Fibroblast of lung (primary cell): ENCODE measurements around the gene LRRC18. TPM values are rescaled to one million over a fixed set of nuclear protein-coding genes. Genes with fewer than 3 reads are reported as not detected.

Source experiments
- DNase-seq, 2 donors: peaks; one replicate each; pipeline versions ENCODE4 v3.0.0 to v3.0.0-alpha.2; 2010; ENCODE audit warnings: low read depth in 2 of 2
- H2AFZ ChIP-seq: 2 replicates; pipeline ENCODE4 v1.5.1; 2012; ENCODE audit warnings: low read length, control low read depth, inconsistent platforms
- H3K27ac ChIP-seq: 2 replicates; pipeline ENCODE4 v1.5.1; 2011; ENCODE audit warnings: low read length, control low read depth; ENCODE audit not compliant: insufficient read depth
- H3K27me3 ChIP-seq: 2 replicates; pipeline ENCODE4 v1.5.1; 2011; ENCODE audit warnings: mild to moderate bottlenecking, low read length; ENCODE audit not compliant: control insufficient read depth, insufficient read depth
- H3K36me3 ChIP-seq: 2 replicates; pipeline ENCODE4 v1.5.1; 2011; ENCODE audit warnings: low read length; ENCODE audit not compliant: control insufficient read depth, insufficient read depth
- H3K4me1 ChIP-seq: 2 replicates; pipeline ENCODE4 v1.5.1; 2011; ENCODE audit warnings: low read length; ENCODE audit not compliant: control insufficient read depth, insufficient read depth; ENCODE audit errors: extremely low read depth
- H3K4me2 ChIP-seq: 2 replicates; pipeline ENCODE4 v1.5.1; 2011; ENCODE audit warnings: low read length, control low read depth; ENCODE audit not compliant: insufficient read depth; ENCODE audit errors: extremely low read depth
- H3K4me3 ChIP-seq, 4 experiments: fragments of 200-600 bp in 1 of 4; sonication (generic) in 1 of 4; replicated peaks in 1 of 4; 2 replicates each; pipeline ENCODE4 v1.5.1; 2011 to 2016; ENCODE audit warnings: low read length in 4 of 4, low read depth in 3 of 4, mild to moderate bottlenecking in 3 of 4, control low read depth in 2 of 4, inconsistent platforms in 1 of 4, mixed read lengths in 1 of 4; ENCODE audit not compliant: insufficient read depth in 1 of 4; ENCODE audit errors: control extremely low read depth in 1 of 4
- H3K79me2 ChIP-seq: 2 replicates; pipeline ENCODE4 v1.5.1; 2012; ENCODE audit warnings: mild to moderate bottlenecking, low read length, inconsistent platforms; ENCODE audit not compliant: control insufficient read depth, insufficient read depth
- H3K9ac ChIP-seq: 2 replicates; pipeline ENCODE4 v1.5.1; 2011; ENCODE audit warnings: mild to moderate bottlenecking, low read length, control low read depth; ENCODE audit not compliant: insufficient read depth
- H3K9me3 ChIP-seq: 2 replicates; pipeline ENCODE4 v1.5.1; 2012; ENCODE audit warnings: low read depth, low read length; ENCODE audit not compliant: control insufficient read depth, insufficient read depth
- H4K20me1 ChIP-seq: 2 replicates; pipeline ENCODE4 v1.5.1; 2011; ENCODE audit warnings: low read length; ENCODE audit not compliant: control insufficient read depth, insufficient read depth; ENCODE audit errors: extremely low read depth
- EZH2 ChIP-seq: IDR thresholded peaks from 2 replicates; pipeline ENCODE4 v1.5.1; 2012; ENCODE audit warnings: low read length, control low read depth, mild to moderate bottlenecking; ENCODE audit errors: missing control alignments
- polyA plus RNA-seq, 2 donors: library from polyadenylated mRNA; depleted of rRNA in 1 of 2; stranded (reverse) in 1 of 2; unstranded in 1 of 2; fragments of >200 nt; gene quantifications; 2 replicates each; pipeline ENCODE4 v1.2.1, GENCODE V29; 2011 to 2012; ENCODE audit warnings: missing spikeins in 1 of 2
- total RNA-seq: library from RNA; depleted of rRNA; stranded (reverse); fragments of >200 nt; gene quantifications from 2 replicates; pipeline ENCODE4 v1.2.1, GENCODE V29; 2014
- TF ChIP-seq, protein P1 (sequence below), 2 donors: IDR thresholded peaks in 1 of 2; conservative IDR thresholded peaks in 1 of 2; 1 replicate in 1 of 2; 2 replicates in 1 of 2; pipeline ENCODE4 v1.5.1; 2011 to 2012; ENCODE audit warnings: low read length in 2 of 2, control low read depth in 1 of 2, inconsistent platforms in 1 of 2, low read depth in 1 of 2, mild to moderate bottlenecking in 1 of 2

Gene LRRC18
- total and polyA plus RNA-seq, 2 donors (not counting 1 experiment from before 2014, with no cell fraction given) = 0.66 TPM; not detected in 1

DNA sequence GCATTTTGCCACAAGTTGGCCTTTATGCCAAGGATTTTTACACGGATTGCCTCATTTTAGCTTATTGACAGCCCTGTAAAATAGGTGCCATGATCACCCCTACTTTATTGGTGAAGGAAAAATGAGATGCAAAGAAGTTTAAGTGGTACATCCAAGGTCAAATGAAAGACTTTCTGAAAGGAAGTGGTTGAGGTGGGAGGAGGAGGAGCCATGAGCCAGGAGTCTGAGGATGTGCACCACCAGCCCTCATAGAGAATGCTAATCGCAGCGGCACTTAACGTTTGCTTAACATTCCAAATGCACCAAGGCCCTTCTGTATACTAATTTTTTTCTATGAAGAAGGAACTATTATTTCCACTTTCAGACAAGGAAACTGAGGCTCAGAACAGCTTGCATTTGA, 31.0 kb upstream of the LRRC18 start:
- no peaks in the 10 kb centered on the region for H3K27me3 ChIP-seq
- H4K20me1 ChIP-seq = no peaks in the 10 kb centered on the region
- no peaks in the 10 kb centered on the region for H3K79me2 ChIP-seq
- H3K9me3 ChIP-seq = no peaks in the 10 kb centered on the region
- H3K36me3 ChIP-seq = no peaks in the 10 kb centered on the region
- H2AFZ ChIP-seq = no peak overlapping the region
- no peaks in the 10 kb centered on the region for H3K4me1 ChIP-seq
- H3K27ac ChIP-seq = no peak overlapping the region
- H3K9ac ChIP-seq = no peak overlapping the region
- DNase-seq = no peak
- H3K4me2 ChIP-seq = no peak overlapping the region
- TF ChIP-seq EZH2 = no peak
- TF ChIP-seq, protein P1, sequence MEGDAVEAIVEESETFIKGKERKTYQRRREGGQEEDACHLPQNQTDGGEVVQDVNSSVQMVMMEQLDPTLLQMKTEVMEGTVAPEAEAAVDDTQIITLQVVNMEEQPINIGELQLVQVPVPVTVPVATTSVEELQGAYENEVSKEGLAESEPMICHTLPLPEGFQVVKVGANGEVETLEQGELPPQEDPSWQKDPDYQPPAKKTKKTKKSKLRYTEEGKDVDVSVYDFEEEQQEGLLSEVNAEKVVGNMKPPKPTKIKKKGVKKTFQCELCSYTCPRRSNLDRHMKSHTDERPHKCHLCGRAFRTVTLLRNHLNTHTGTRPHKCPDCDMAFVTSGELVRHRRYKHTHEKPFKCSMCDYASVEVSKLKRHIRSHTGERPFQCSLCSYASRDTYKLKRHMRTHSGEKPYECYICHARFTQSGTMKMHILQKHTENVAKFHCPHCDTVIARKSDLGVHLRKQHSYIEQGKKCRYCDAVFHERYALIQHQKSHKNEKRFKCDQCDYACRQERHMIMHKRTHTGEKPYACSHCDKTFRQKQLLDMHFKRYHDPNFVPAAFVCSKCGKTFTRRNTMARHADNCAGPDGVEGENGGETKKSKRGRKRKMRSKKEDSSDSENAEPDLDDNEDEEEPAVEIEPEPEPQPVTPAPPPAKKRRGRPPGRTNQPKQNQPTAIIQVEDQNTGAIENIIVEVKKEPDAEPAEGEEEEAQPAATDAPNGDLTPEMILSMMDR (conservative IDR thresholded peaks at IDR 0.05 in 1 of 2, IDR thresholded peaks at IDR 0.05 in 1 of 2; ENCODE audit: low read depth in 1 of 2, low read length in 2 of 2) = no peak
- no peak overlapping the region for H3K4me3 ChIP-seq

- TF ChIP-seq, protein P1 (conservative IDR thresholded peaks at IDR 0.05 in 1 of 2, IDR thresholded peaks at IDR 0.05 in 1 of 2; ENCODE audit: low read depth in 1 of 2, low read length in 2 of 2) = no peak
- no peak for TF ChIP-seq EZH2
- Histone ChIP-seq H3K27ac (no peak overlapping the region), H3K36me3 (no peaks in the 10 kb centered on the region), H3K9me3 (no peaks in the 10 kb centered on the region), H3K27me3 (no peaks in the 10 kb centered on the region), H3K79me2 (no peaks in the 10 kb centered on the region), H2AFZ (no peak overlapping the region), H3K4me3 (no peak overlapping the region), H3K9ac (no peak overlapping the region), H3K4me1 (no peaks in the 10 kb centered on the region), H4K20me1 (no peaks in the 10 kb centered on the region), H3K4me2 (no peak overlapping the region)
- no peak for DNase-seq
Measured at GRCh38 chr10:48970046-48970445, 30.4 kb upstream of the LRRC18 start.

DNA sequence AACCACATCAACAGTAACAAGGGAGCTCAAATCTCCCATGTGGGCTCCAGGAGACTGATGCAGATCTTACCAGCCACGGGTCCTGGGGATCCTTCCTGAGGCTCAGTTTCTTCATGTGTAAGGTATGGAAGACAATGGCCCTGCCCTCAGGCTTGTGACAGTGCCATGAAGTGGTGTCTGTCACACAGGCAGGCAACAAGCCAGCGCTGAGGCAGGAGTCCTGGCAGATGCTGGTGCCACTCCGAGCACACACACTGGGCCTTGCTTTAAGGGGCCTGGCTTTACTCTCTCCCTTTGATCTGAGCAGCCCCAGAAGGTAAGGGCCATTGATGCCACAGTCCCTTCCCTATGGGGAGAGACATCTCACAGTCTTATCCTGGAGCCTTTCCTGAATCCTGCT, 28.4 kb upstream of the LRRC18 start:
- DNase-seq = no peak
- no peak for TF ChIP-seq EZH2
- TF ChIP-seq, protein P1 (conservative IDR thresholded peaks at IDR 0.05 in 1 of 2, IDR thresholded peaks at IDR 0.05 in 1 of 2; ENCODE audit: low read depth in 1 of 2, low read length in 2 of 2) = no peak

More for the DNA sequence above, 28.4 kb upstream of the LRRC18 start:
- Histone ChIP-seq H2AFZ (no peak overlapping the region), H3K27ac (no peak overlapping the region), H3K9ac (no peak overlapping the region), H3K27me3 (no peaks in the 10 kb centered on the region), H3K4me2 (no peak overlapping the region), H3K4me3 (no peak overlapping the region), H3K9me3 (no peaks in the 10 kb centered on the region), H4K20me1 (no peaks in the 10 kb centered on the region), H3K36me3 (no peaks in the 10 kb centered on the region), H3K4me1 (no peaks in the 10 kb centered on the region), H3K79me2 (no peaks in the 10 kb centered on the region)
